ENCODE data around the gene CCDC184. TPM values are rescaled to one million over a fixed set of nuclear protein-coding genes. Genes with fewer than 3 reads are reported as not detected.

The CCDC184 gene
- total RNA-seq, 2 donors from 2014 or later: 0.81 to 5.6 TPM

DNA sequence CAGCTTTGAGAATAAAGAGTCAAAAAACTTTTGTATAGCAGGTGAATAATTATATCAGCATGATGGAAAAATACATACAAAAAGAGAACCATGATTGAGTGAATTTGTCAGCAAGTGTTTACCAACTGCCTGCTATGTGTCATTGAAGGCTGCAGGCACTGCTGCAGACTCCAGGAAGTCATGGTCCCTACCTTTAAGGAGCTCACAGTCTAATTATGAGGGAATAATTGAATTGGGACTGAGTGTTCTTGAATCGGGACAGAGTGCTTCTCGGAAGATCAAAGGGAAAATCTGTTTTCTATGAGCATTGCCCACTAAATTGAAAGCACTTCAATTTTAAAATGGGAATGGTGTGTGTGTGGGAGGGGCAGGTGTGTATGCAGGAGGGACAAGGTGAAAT, 10.2 kb downstream of the CCDC184 start:
- peaks cover 0 to 5% of the 10 kb centered on the region in 2 donors for H3K4me1 ChIP-seq (ENCODE audit: control insufficient read depth in 1 of 2, low read depth in 2 of 2)
- H3K4me3 ChIP-seq: no peak overlapping the region
- ATAC-seq (ENCODE audit: insufficient number of reproducible peaks, low FRiP score, low read depth): no peak
- H3K27ac ChIP-seq: no peak overlapping the region
- DNase-seq (ENCODE audit: low spot score): no peak
- H3K36me3 ChIP-seq: no peaks in the 10 kb centered on the region
- TF ChIP-seq, protein P1, sequence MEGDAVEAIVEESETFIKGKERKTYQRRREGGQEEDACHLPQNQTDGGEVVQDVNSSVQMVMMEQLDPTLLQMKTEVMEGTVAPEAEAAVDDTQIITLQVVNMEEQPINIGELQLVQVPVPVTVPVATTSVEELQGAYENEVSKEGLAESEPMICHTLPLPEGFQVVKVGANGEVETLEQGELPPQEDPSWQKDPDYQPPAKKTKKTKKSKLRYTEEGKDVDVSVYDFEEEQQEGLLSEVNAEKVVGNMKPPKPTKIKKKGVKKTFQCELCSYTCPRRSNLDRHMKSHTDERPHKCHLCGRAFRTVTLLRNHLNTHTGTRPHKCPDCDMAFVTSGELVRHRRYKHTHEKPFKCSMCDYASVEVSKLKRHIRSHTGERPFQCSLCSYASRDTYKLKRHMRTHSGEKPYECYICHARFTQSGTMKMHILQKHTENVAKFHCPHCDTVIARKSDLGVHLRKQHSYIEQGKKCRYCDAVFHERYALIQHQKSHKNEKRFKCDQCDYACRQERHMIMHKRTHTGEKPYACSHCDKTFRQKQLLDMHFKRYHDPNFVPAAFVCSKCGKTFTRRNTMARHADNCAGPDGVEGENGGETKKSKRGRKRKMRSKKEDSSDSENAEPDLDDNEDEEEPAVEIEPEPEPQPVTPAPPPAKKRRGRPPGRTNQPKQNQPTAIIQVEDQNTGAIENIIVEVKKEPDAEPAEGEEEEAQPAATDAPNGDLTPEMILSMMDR (IDR thresholded peaks at IDR 0.05): no peak
- H3K27me3 ChIP-seq (replicated peaks; ENCODE audit: insufficient read depth): no peaks in the 10 kb centered on the region
- no peaks in the 10 kb centered on the region for H3K9me3 ChIP-seq

DNA sequence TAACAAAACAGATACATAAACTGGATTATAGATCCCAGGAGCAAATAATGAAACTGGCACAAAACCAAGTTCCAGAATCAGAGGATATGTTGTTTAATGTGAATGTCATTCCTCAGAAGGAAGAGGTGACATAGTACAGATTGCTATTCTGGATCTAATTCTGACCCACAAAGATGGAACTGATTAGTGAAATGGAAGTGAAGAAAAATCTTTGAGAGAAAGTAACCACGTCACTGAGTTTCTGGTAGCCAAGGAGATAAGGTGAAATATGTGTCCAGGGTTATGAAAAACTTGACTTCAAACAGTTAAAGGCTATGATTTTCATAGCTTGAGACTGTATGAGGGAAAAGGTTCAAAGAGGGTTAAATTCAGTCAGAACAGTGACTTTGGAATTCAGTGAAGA, 11.4 kb downstream of the CCDC184 start:
- H3K4me3 ChIP-seq: no peak overlapping the region
- no peak overlapping the region for H3K27ac ChIP-seq
- no peaks in the 10 kb centered on the region for H3K27me3 ChIP-seq (replicated peaks; ENCODE audit: insufficient read depth)
- ATAC-seq (ENCODE audit: insufficient number of reproducible peaks, low FRiP score, low read depth): no peak
- TF ChIP-seq, protein P1 (IDR thresholded peaks at IDR 0.05): no peak
- no peak for DNase-seq (ENCODE audit: low spot score)
- peaks cover 0 to 13% of the 10 kb centered on the region in 2 donors for H3K4me1 ChIP-seq (ENCODE audit: control insufficient read depth in 1 of 2, low read depth in 2 of 2)
- H3K36me3 ChIP-seq: no peaks in the 10 kb centered on the region
- H3K9me3 ChIP-seq: no peaks in the 10 kb centered on the region

DNA sequence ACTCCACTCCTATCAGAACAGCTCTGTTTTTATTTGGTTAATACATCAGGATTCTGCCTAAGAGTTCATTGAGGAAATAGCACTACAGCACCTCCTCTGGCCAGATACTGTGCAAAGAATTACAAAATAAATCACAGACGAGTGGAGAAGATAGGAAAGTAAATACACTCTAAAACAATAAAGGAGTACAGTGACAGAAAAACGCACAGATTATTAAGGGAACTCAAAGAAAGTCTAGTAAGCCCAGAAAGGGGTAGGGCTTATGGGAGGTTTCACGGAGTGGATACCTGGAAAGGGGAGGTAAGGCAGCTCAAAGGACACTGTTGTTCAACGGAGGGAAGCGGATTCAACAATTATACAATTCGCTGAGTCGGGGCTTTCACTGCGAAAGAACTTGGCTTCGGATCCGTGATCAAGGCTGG, 14.1 kb downstream of the CCDC184 start:
- DNase-seq (ENCODE audit: low spot score): no peak
- Histone ChIP-seq H3K9me3 (no peaks in the 10 kb centered on the region), H3K36me3 (no peaks in the 10 kb centered on the region), H3K27me3 (replicated peaks; ENCODE audit: insufficient read depth) (no peaks in the 10 kb centered on the region), H3K4me3 (peak overlapping the region; percentile 98), H3K27ac (peak overlapping the region; percentile 98 to 99), H3K4me1 (ENCODE audit: control insufficient read depth in 1 of 2, low read depth in 2 of 2) (peaks cover 0 to 13% of the 10 kb centered on the region in 2 donors)
- TF ChIP-seq, protein P1 (IDR thresholded peaks at IDR 0.05): peak; percentile 14
- peak; percentile 44 for ATAC-seq (ENCODE audit: insufficient number of reproducible peaks, low FRiP score, low read depth)

DNA sequence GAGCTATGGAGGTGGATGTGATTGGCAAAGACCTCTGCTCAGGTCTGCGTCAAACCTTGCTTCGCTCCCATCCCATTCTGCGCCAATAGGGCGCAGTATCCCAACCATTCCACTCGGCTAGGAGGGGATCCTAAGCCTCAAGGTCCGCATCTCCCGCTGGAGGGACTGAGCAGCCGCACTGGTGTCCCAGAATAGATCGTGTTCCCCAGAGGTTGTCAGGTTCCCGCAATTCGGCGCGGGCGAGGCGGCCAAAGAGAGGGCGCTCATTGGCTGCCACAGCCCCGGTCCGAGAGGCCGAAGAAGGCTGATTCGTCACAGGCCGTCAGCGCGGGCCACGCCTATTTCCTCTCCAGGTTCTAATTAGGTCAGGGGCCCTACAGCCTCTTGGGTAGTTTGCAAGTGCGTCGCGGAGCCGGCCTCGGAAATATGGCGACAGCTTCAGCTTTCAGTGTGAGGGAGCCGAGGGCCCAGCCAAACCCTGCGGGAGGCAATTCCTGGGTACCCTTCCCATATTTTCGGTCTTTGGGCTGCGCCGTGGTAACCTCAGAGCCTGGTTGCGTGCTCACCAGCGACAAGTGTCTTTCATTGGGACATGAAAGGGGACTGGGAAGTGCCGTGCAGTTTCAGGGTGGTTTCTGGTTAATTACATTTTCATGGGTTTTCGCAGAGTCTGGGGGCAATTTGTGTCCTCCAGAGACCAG, 14.7 kb downstream of the CCDC184 start:
- peak overlapping the region; percentile 98 to 99 for H3K27ac ChIP-seq
- H3K4me1 ChIP-seq (ENCODE audit: control insufficient read depth in 1 of 2, low read depth in 2 of 2): peaks cover 0 to 13% of the 10 kb centered on the region in 2 donors
- H3K9me3 ChIP-seq: no peaks in the 10 kb centered on the region
- H3K27me3 ChIP-seq (replicated peaks; ENCODE audit: insufficient read depth): no peaks in the 10 kb centered on the region
- peak; percentile 97 for DNase-seq (ENCODE audit: low spot score)
- ATAC-seq (ENCODE audit: insufficient number of reproducible peaks, low FRiP score, low read depth): peak; percentile 98
- no peaks in the 10 kb centered on the region for H3K36me3 ChIP-seq
- H3K4me3 ChIP-seq: peak overlapping the region; percentile 98
- TF ChIP-seq, protein P1 (IDR thresholded peaks at IDR 0.05): no peak

DNA sequence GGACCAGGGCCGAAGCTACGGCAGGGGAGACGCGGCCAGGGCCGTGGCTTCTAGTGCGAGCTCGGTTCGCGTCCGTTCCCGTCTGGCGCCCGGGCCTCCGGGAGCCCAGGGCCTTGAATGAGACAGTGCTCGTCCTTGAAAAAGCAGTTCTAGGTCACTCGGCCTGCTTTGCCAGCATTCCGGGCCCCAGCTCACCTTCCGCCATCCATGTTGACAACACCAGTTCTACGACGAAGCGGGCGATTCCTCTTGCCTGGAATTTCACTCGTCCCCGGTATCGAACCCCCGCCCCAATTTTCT, 15.2 kb downstream of the CCDC184 start:
- Histone ChIP-seq H3K9me3 (no peaks in the 10 kb centered on the region), H3K4me3 (peak overlapping the region; percentile 98), H3K27me3 (replicated peaks; ENCODE audit: insufficient read depth) (no peaks in the 10 kb centered on the region), H3K27ac (peak overlapping the region; percentile 98 to 99), H3K4me1 (ENCODE audit: control insufficient read depth in 1 of 2, low read depth in 2 of 2) (peaks cover 0 to 13% of the 10 kb centered on the region in 2 donors), H3K36me3 (no peaks in the 10 kb centered on the region)
- TF ChIP-seq, protein P1 (IDR thresholded peaks at IDR 0.05): no peak
- ATAC-seq (ENCODE audit: insufficient number of reproducible peaks, low FRiP score, low read depth): peak; percentile 26
- no peak for DNase-seq (ENCODE audit: low spot score)

Data from thoracic aorta (tissue), 2 donors.